H9 (cell line): ENCODE data around the gene CAB39. TPM values are rescaled to one million over a fixed set of nuclear protein-coding genes. Genes with fewer than 3 reads are reported as not detected.
A peak's percentile ranks its signal among the peaks of the same experiment; 100 is the strongest.

ENCODE experiments used
- DNase-seq: peaks from one replicate; pipeline ENCODE4 v3.0.0-alpha.2; 2017
- H2AFZ ChIP-seq: one replicate; pipeline ENCODE4 v1.6.1; 2013; ENCODE audit warnings: mild to moderate bottlenecking, low read length, control low read depth, moderate library complexity
- H2AK5ac ChIP-seq: 2 replicates; pipeline ENCODE4 v1.6.1; 2013; ENCODE audit warnings: low read length, control low read depth, mixed read lengths; ENCODE audit not compliant: insufficient read length
- H2BK120ac ChIP-seq: one replicate; pipeline ENCODE4 v1.6.1; 2013; ENCODE audit warnings: low read depth, mild to moderate bottlenecking, low read length, control low read depth, inconsistent platforms; ENCODE audit not compliant: poor library complexity, severe bottlenecking
- H2BK12ac ChIP-seq: 2 replicates; pipeline ENCODE4 v1.6.1; 2013; ENCODE audit warnings: low read length, control low read depth, mixed read lengths, low read depth; ENCODE audit not compliant: insufficient read length
- H2BK15ac ChIP-seq: 2 replicates; pipeline ENCODE4 v1.6.1; 2013; ENCODE audit warnings: low read depth, low read length, control low read depth
- H2BK20ac ChIP-seq: one replicate; pipeline ENCODE4 v1.6.1; 2013; ENCODE audit warnings: low read depth, mild to moderate bottlenecking, low read length, control low read depth, inconsistent platforms; ENCODE audit not compliant: poor library complexity, severe bottlenecking
- H2BK5ac ChIP-seq: 2 replicates; pipeline ENCODE4 v1.6.1; 2013; ENCODE audit warnings: low read length, control low read depth, mixed read lengths; ENCODE audit not compliant: insufficient read length
- H3K14ac ChIP-seq: 2 replicates; pipeline ENCODE4 v1.6.1; 2013; ENCODE audit warnings: low read length, control low read depth; ENCODE audit not compliant: insufficient read depth
- H3K18ac ChIP-seq: 2 replicates; pipeline ENCODE4 v1.6.1; 2013; ENCODE audit warnings: low read depth, mild to moderate bottlenecking, mixed read lengths, low read length, control low read depth; ENCODE audit not compliant: insufficient read length
- H3K23ac ChIP-seq: 2 replicates; pipeline ENCODE4 v1.6.1; 2013; ENCODE audit warnings: low read length, control low read depth, mixed read lengths, low read depth; ENCODE audit not compliant: insufficient read length
- H3K23me2 ChIP-seq: 2 replicates; pipeline ENCODE4 v1.6.1; 2013; ENCODE audit warnings: low read depth, mild to moderate bottlenecking, mixed read lengths, low read length, control low read depth; ENCODE audit not compliant: insufficient read length, poor library complexity, severe bottlenecking
- H3K27ac ChIP-seq: 2 replicates; pipeline ENCODE4 v1.5.1; 2013; ENCODE audit warnings: low read length, control low read depth, mixed read lengths, low read depth; ENCODE audit not compliant: insufficient read length
- H3K27me3 ChIP-seq: 2 replicates; pipeline ENCODE4 v1.6.1; 2013; ENCODE audit warnings: low read length, control low read depth, inconsistent platforms; ENCODE audit not compliant: insufficient read depth
- H3K4ac ChIP-seq: 2 replicates; pipeline ENCODE4 v1.6.1; 2013; ENCODE audit warnings: low read depth, mild to moderate bottlenecking, control low read depth, inconsistent platforms, low read length, moderate library complexity
- H3K4me1 ChIP-seq: 2 replicates; pipeline ENCODE4 v1.6.1; 2013; ENCODE audit warnings: low read length, control low read depth, inconsistent platforms; ENCODE audit not compliant: insufficient read depth
- H3K4me2 ChIP-seq: 2 replicates; pipeline ENCODE4 v1.6.1; 2013; ENCODE audit warnings: low read length, control low read depth, mixed read lengths; ENCODE audit not compliant: insufficient read length, insufficient read depth
- H3K56ac ChIP-seq: 2 replicates; pipeline ENCODE4 v1.6.1; 2013; ENCODE audit warnings: low read depth, mild to moderate bottlenecking, mixed read lengths, low read length, control low read depth; ENCODE audit not compliant: insufficient read length
- H3K79me1 ChIP-seq: 2 replicates; pipeline ENCODE4 v1.6.1; 2013; ENCODE audit warnings: low read depth, mild to moderate bottlenecking, moderate library complexity, low read length, control low read depth, inconsistent platforms; ENCODE audit not compliant: insufficient read depth, poor library complexity, severe bottlenecking
- H3K79me2 ChIP-seq: 2 replicates; pipeline ENCODE4 v1.6.1; 2013; ENCODE audit warnings: low read length, control low read depth, inconsistent platforms; ENCODE audit not compliant: insufficient read depth
- H3K9ac ChIP-seq: 2 replicates; pipeline ENCODE4 v1.6.1; 2013; ENCODE audit warnings: low read length, control low read depth, mixed read lengths; ENCODE audit not compliant: insufficient read length; ENCODE audit errors: extremely low read depth
- H3K9me3 ChIP-seq: one replicate; pipeline ENCODE4 v1.6.1; 2013; ENCODE audit warnings: low read depth, low read length, inconsistent platforms; ENCODE audit not compliant: control insufficient read depth
- H3T11ph ChIP-seq: one replicate; pipeline ENCODE4 v1.6.1; 2013; ENCODE audit warnings: mild to moderate bottlenecking, low read length, control low read depth, inconsistent platforms
- H4K20me1 ChIP-seq: one replicate; pipeline ENCODE4 v1.6.1; 2013; ENCODE audit not compliant: control insufficient read depth, insufficient read length, insufficient read depth
- H4K5ac ChIP-seq: 2 replicates; pipeline ENCODE4 v1.6.1; 2013; ENCODE audit warnings: low read depth, mild to moderate bottlenecking, mixed read lengths, low read length, control low read depth; ENCODE audit not compliant: insufficient read length
- H4K8ac ChIP-seq: replicated peaks from 2 replicates; pipeline ENCODE4 v1.6.1; 2013; ENCODE audit warnings: low read length, control low read depth, mixed read lengths, low read depth; ENCODE audit not compliant: insufficient read length
- H4K91ac ChIP-seq: 2 replicates; pipeline ENCODE4 v1.6.1; 2013; ENCODE audit warnings: low read depth, mild to moderate bottlenecking, moderate library complexity, mixed read lengths, low read length, control low read depth; ENCODE audit not compliant: insufficient read length
- H3K27ac Mint-ChIP-seq, 3 experiments: 2 replicates in 2 of 3; 3 replicates in 1 of 3; pipeline ENCODE4 v1.8.0; 2020 to 2021; ENCODE audit warnings: mixed read lengths in 3 of 3, mild to moderate bottlenecking in 1 of 3, moderate library complexity in 1 of 3
- H3K27me3 Mint-ChIP-seq: 2 replicates; pipeline ENCODE4 v1.8.0; 2021; ENCODE audit warnings: low read depth, mild to moderate bottlenecking, moderate library complexity, mixed read lengths
- H3K36me3 Mint-ChIP-seq, 3 experiments: 2 replicates in 2 of 3; 3 replicates in 1 of 3; pipeline ENCODE4 v1.8.0; 2020 to 2021; ENCODE audit warnings: low read depth in 3 of 3, mixed read lengths in 3 of 3; ENCODE audit not compliant: insufficient read depth in 1 of 3
- H3K4me1 Mint-ChIP-seq, 2 experiments: 2 replicates each; pipeline ENCODE4 v1.8.0; 2020; ENCODE audit warnings: mixed read lengths in 2 of 2
- H3K4me3 Mint-ChIP-seq, 2 experiments: 2 replicates in 1 of 2; 3 replicates in 1 of 2; pipeline ENCODE4 v1.8.0; 2020 to 2021; ENCODE audit warnings: mild to moderate bottlenecking in 2 of 2, mixed read lengths in 2 of 2, moderate library complexity in 1 of 2
- H3K9me3 Mint-ChIP-seq, 2 experiments: 2 replicates in 1 of 2; 3 replicates in 1 of 2; pipeline ENCODE4 v1.8.0; 2020; ENCODE audit warnings: mild to moderate bottlenecking in 2 of 2, mixed read lengths in 2 of 2, moderate library complexity in 1 of 2
- WGBS: extraction: QIAGEN DNeasy Blood & Tissue Kit; methylation state at CpG from one replicate; pipeline ENCODE4 v1.1.7; 2013; ENCODE audit warnings: missing lambda C conversion rate, low lambda C conversion rate, mixed read lengths; ENCODE audit not compliant: insufficient read length; ENCODE audit errors: extremely low coverage; 5-methylcytosine and 5-hydroxymethylcytosine counted together
- total RNA-seq: library from RNA; stranded (reverse); gene quantifications from 2 replicates; pipeline ENCODE4 v1.2.1, GENCODE V29; 2021
- TF ChIP-seq, protein P1 (sequence below): fragments of 200-600 bp; sonication (generic); conservative IDR thresholded peaks from 3 replicates; pipeline ENCODE4 v1.8.0; 2021; ENCODE audit warnings: antibody characterized with exemption, mild to moderate bottlenecking

Gene CAB39
- total RNA-seq, 1 experiment from 2014 or later, result 42.7 TPM

GRCh38 chr2:230868161-230868946 is 155.7 kb downstream of the CAB39 start:
- Histone ChIP-seq H3K79me1 (no peaks in the 10 kb centered on the region), H3K79me2 (peaks cover 45% of the 10 kb centered on the region), H4K8ac (no peak overlapping the region), H3K9me3 (no peaks in the 10 kb centered on the region), H3K23ac (no peak overlapping the region), H3K27ac (peak overlapping the region; percentile 23), H2BK5ac (no peak overlapping the region), H4K91ac (no peak overlapping the region), H3T11ph (no peak overlapping the region), H2BK12ac (no peak overlapping the region), H2BK20ac (no peak overlapping the region), H2BK120ac (no peak overlapping the region), H3K9ac (no peak overlapping the region), H3K27me3 (no peaks in the 10 kb centered on the region), H2BK15ac (no peak overlapping the region), H3K4me2 (peak overlapping the region; percentile 40), H2AFZ (no peak overlapping the region), H4K20me1 (no peaks in the 10 kb centered on the region), H3K4me1 (peaks cover 19% of the 10 kb centered on the region; the same call in 1 of the 2 replicates), H3K4ac (no peak overlapping the region), H3K56ac (no peak overlapping the region), H2AK5ac (no peak overlapping the region), H3K23me2 (peaks cover 10% of the 10 kb centered on the region), H4K5ac (no peak overlapping the region), H3K14ac (peak overlapping the region; percentile 50; the same call in 1 of the 2 replicates), H3K18ac (peak overlapping the region; percentile 79)
- no CpG with 5 or more reads among the region's 15 CpGs for WGBS
- peaks cover 2% of the 10 kb centered on the region; the same call in 1 of the 2 replicates for H3K27me3 Mint-ChIP-seq
- peak overlapping the region; percentile 57 to 79 for H3K4me3 Mint-ChIP-seq
- DNase-seq, result peak; percentile 76
- H3K27ac Mint-ChIP-seq, result peak overlapping the region; percentile 97 to 99 (median 99)
- peaks cover 70 to 72% of the 10 kb centered on the region in 2 experiments for H3K4me1 Mint-ChIP-seq
- H3K36me3 Mint-ChIP-seq, result peaks cover 3 to 13% (median 10%) of the 10 kb centered on the region in 3 experiments; a peak in 5 of 7 replicates
- H3K9me3 Mint-ChIP-seq, result peaks cover 0 to 2% of the 10 kb centered on the region in 2 experiments; a peak in 2 of 5 replicates
- TF ChIP-seq, protein P1, sequence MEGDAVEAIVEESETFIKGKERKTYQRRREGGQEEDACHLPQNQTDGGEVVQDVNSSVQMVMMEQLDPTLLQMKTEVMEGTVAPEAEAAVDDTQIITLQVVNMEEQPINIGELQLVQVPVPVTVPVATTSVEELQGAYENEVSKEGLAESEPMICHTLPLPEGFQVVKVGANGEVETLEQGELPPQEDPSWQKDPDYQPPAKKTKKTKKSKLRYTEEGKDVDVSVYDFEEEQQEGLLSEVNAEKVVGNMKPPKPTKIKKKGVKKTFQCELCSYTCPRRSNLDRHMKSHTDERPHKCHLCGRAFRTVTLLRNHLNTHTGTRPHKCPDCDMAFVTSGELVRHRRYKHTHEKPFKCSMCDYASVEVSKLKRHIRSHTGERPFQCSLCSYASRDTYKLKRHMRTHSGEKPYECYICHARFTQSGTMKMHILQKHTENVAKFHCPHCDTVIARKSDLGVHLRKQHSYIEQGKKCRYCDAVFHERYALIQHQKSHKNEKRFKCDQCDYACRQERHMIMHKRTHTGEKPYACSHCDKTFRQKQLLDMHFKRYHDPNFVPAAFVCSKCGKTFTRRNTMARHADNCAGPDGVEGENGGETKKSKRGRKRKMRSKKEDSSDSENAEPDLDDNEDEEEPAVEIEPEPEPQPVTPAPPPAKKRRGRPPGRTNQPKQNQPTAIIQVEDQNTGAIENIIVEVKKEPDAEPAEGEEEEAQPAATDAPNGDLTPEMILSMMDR, result no peak
